K562 (cell line): Measurements from ENCODE around the gene ORAI1.

Experiments used
- MLX ChIP-seq, 2 experiments: fragments of 450-650 bp in 1 of 2; sonication (generic) in 1 of 2; formaldehyde crosslinking; conservative IDR thresholded peaks; 2 replicates each; pipeline versions ENCODE4 v1.4.0 to v1.8.1; 2020 to 2022; ENCODE audit warnings: mild to moderate bottlenecking in 1 of 2, missing genetic modification reagents in 1 of 2
- NR3C1 ChIP-seq: sonication (generic); formaldehyde crosslinking; IDR thresholded peaks from 2 replicates; pipeline ENCODE4 v1.8.1; 2022; ENCODE audit warnings: missing genetic modification reagents
- PATZ1 ChIP-seq: fragments of 250-450 bp; sonication (Bioruptor Pico); IDR thresholded peaks from 2 replicates; pipeline ENCODE4 v1.5.0; 2020; ENCODE audit warnings: mild to moderate bottlenecking, borderline replicate concordance
- RBM39 ChIP-seq: fragments of 200-400 bp; formaldehyde crosslinking; optimal IDR thresholded peaks from 2 replicates; pipeline ENCODE3; 2018; ENCODE audit warnings: low read depth, low read length
- ZNF143 ChIP-seq: sonication (generic); formaldehyde crosslinking; IDR thresholded peaks from 2 replicates; pipeline ENCODE4 v1.9.0; 2022; ENCODE audit warnings: mild to moderate bottlenecking, missing genetic modification reagents
- TF ChIP-seq, protein P1 (sequence below), 3 experiments: IDR thresholded peaks in 2 of 3; conservative IDR thresholded peaks in 1 of 3; 2 replicates each; pipeline ENCODE4 v1.5.1; 2011 to 2012; ENCODE audit warnings: low read length in 3 of 3, mild to moderate bottlenecking in 3 of 3, control low read depth in 2 of 3, improper control_type of control experiment in 1 of 3, inconsistent platforms in 1 of 3, low read depth in 1 of 3, mixed read lengths in 1 of 3, moderate library complexity in 1 of 3; ENCODE audit not compliant: insufficient read depth in 2 of 3
- TF ChIP-seq, protein P2 (sequence below): sonication (generic); formaldehyde crosslinking; IDR thresholded peaks from 2 replicates; pipeline ENCODE4 v1.8.1; 2023; ENCODE audit warnings: mild to moderate bottlenecking, missing genetic modification reagents

- TF ChIP-seq ZNF143 (CRISPR knock-in tag) (no peak), PATZ1 (CRISPR knock-in tag) (no peak), MLX (CRISPR knock-in tag; conservative IDR thresholded peaks at IDR 0.05) (no peak), NR3C1 (no peak), RBM39 (no peak)
- TF ChIP-seq, protein P1, sequence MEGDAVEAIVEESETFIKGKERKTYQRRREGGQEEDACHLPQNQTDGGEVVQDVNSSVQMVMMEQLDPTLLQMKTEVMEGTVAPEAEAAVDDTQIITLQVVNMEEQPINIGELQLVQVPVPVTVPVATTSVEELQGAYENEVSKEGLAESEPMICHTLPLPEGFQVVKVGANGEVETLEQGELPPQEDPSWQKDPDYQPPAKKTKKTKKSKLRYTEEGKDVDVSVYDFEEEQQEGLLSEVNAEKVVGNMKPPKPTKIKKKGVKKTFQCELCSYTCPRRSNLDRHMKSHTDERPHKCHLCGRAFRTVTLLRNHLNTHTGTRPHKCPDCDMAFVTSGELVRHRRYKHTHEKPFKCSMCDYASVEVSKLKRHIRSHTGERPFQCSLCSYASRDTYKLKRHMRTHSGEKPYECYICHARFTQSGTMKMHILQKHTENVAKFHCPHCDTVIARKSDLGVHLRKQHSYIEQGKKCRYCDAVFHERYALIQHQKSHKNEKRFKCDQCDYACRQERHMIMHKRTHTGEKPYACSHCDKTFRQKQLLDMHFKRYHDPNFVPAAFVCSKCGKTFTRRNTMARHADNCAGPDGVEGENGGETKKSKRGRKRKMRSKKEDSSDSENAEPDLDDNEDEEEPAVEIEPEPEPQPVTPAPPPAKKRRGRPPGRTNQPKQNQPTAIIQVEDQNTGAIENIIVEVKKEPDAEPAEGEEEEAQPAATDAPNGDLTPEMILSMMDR (IDR thresholded peaks at IDR 0.05 in 2 of 3, conservative IDR thresholded peaks at IDR 0.05 in 1 of 3; ENCODE audit: insufficient read depth in 2 of 3, low read depth in 1 of 3, low read length in 3 of 3): peak in 2 of 3 experiments; percentile 21 to 52; a peak in 3 of 6 replicates
- TF ChIP-seq, protein P2, sequence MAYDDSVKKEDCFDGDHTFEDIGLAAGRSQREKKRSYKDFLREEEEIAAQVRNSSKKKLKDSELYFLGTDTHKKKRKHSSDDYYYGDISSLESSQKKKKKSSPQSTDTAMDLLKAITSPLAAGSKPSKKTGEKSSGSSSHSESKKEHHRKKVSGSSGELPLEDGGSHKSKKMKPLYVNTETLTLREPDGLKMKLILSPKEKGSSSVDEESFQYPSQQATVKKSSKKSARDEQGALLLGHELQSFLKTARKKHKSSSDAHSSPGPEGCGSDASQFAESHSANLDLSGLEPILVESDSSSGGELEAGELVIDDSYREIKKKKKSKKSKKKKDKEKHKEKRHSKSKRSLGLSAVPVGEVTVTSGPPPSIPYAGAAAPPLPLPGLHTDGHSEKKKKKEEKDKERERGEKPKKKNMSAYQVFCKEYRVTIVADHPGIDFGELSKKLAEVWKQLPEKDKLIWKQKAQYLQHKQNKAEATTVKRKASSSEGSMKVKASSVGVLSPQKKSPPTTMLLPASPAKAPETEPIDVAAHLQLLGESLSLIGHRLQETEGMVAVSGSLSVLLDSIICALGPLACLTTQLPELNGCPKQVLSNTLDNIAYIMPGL: no peak
These were observed at the start of gene ORAI1 for GRCh38 chr12:121626087-121626852.
